ACHN (cell line): ENCODE measurements around the gene NUP50.

Experiments used
- DNase-seq: peaks from one replicate; pipeline ENCODE4 v3.0.0-alpha.2; 2015
- in situ Hi-C: cut with HindIII; loops from 2 replicates; pipeline ENCODE4 v1.10.0; 2017; ENCODE audit warnings: low sequenced_read_pairs, low pct_ligation_motif_present, low pct_unique_long_range_greater_than_20kb

NUP50 gene

DNA sequence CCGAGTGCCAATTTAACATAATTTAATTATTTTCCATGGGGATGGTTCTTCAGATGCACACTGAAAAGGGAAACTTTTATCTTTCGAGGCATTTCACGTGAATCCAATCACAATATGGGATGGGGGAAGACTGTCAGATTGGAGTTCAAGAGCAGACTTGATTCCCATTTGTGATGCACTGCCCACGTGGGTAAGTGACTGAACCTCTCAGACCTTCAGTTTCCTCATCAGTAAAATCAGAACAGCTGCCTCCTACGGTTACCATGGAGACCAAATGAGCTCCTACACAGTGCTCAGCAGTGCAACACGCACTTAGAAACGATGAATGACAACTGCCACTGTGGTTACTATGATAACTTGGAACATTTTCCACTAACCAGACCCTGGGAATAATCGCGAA, 55.3 kb downstream of the NUP50 start:
- DNase-seq: no peak
- in situ Hi-C loops: no loop called here

DNA sequence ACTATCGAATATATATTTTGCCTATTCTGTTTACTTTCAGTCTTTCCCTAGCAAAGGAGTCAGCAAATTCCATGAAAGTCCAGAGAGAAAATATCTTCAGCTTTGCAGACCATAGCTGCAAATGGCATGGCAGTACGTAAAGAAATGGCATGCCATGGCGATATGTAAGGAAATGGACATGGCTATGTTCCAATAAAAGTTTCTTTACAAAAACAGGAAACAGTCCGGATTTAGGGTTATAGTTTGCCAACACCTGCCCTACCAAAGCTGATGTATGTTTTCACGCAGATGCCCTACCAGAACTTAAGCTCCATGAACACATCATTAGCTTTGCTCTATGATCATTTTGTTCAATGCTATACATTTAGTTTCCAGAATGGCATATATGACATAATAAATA, 57.5 kb downstream of the NUP50 start:
- DNase-seq: no peak
- in situ Hi-C loops: no loop called here

DNA sequence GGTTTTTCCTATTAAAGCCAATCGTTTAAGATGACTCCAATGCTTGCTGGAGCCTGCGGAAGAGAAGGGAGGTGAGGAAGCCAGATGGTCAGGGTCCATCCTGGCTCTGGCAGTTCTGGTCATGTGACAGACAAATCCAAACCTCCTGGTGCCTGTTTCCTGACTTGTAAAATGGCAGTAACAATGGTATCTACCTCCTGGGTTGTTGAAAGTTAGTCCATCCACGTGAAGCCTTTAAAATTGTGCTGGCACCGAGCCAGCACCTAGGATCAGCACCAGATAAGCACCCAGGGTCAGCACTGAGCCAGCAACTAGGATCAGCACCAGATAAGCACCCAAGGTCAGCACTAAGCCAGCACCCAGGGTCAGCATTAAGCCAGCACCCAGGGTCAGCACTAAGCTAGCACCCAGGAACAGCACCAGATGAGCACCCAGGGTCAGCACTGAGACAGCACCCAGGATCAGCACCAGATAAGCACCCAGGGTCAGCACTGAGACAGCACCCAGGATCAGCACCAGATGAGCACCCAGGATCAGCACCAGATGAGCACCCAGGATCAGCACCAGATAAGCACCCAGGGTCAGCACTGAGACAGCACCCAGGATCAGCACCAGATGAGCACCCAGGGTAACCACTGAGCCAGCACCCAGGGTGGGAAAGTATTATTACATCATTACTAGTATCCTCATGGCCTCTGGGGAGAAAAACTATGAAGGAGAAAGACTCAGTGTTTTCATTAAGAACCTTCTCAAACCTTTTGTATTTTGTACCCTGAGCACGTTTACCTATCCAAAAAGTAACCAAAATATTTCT, 59.8 kb downstream of the NUP50 start:
- in situ Hi-C loops: no loop called here
- no peak for DNase-seq

DNA sequence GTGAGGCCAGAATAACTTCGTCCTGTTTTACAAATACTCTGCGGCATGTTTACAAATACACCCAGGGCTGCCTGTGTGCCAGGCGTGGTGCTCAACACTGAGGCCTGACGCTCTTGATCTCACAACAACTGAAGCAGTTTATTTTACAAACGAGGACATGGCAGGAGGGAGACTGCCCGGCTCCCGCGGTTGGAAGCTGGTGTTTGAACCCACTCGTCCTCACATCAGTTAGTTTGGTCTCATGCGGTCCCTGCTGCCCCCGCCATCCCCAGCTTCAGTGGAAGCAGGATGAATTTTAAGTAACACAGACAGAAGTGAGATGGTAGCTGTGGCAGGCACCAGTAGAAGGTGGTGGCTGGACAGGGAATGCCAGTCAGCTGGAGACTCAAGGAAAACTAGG, 60.6 kb downstream of the NUP50 start:
- in situ Hi-C loops: no loop called here
- no peak for DNase-seq

DNA sequence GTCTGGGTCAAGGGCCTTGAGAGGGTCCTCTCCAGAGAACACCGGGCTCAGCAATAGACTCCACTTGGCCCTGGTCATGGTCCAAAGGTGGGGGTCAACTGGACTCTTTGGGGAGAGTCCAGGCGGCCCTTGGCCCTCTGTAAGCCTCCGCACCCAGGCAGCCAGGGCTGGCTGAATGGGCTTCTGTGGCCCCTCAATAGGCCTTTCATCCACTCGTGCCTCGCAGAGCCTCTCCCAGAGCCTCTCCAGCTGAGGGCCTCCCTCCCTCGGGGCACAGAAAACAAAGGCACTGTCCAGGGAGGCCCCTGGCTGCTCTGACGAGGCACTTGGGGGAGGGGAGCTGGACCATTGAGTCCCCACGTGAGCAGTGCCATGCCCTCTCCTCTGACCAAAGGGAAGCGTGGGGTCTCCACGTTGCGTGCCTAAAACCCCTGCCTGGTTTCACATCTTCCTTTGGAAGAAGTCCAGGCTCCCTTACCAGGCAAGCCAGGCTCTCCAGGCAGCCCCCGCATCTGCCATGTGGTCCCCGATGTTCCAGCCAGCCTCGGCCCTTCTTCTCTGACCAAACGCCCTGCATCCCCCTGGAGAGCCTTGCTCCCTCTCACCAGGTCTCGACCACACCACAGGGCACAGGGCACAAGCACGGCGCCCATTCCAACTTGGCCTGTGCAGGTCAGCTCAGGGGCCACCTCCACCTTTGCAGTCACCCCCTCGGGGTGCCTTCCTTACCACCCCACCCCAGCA, 61.4 kb downstream of the NUP50 start:
- in situ Hi-C loops: no loop called here
- no peak for DNase-seq

DNA sequence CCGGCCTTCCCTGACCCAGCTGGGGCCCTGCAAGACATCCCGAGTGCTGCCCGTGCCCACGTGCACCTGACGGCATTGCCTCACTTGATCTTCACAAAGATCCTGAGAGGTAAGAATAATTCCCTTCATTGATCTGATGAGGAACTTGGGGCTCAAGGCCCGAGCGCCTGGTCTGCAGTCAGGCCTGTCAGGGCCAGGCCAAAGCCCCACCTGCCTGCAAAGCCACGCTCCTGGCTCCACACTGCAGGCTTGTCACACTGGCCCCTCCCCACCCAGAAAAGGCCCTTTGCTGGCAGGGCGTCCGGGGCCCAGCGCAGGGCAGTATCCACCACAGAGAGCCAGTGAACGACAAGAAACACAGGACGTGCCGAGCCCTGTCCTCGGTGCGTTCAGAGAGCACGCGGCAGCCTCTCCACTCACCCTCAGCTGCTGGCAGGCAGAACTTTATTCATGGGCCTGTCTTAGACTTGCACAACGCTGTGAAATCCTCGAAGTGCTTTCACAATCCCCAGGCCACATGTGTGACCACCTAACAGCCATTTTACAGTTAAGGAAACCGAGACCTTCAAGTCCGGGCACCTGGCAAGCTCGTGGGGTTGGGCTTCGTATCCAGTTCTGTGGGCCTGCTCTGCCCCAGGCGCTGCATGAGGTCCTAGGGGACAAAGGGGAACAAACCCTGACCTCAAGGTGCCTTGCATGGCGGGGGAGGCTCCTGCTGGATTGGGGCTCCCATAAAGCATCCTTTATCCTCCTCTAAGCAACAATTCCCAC, 62.2 kb downstream of the NUP50 start:
- DNase-seq: no peak
- in situ Hi-C loops: no loop called here

DNA sequence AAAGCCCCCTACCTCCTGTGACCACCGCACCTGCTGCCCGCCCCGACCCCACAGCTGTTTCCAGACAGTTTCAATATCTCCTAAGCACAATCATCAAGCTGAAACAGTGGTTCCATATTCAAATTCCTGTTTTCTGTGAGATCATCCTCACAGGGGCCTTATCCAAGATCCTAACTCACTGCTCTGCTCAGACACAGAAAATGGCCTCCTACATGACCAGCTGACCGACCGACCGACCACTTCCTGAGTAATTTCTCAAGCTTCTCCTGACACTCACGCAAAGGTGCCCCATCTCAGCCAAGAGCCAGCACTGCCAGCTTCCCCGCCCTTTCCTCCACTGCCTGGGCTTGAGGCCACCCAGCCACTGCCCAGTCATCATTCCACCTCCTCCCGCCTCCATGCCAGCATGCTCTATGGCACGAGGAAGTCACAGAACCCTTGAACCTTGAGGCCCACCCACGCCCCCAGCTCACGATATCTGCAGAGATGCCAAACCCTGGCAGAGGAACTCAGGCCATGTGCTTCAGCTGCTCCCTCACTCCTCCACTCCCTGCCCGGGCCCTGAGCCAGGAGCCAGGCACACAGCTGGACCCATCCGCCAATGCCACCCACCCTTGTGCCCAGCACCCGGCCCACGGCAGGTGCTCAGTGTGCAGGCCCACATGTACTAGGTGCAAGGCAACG, 62.9 kb downstream of the NUP50 start:
- in situ Hi-C loops: no loop called here
- no peak for DNase-seq

DNA sequence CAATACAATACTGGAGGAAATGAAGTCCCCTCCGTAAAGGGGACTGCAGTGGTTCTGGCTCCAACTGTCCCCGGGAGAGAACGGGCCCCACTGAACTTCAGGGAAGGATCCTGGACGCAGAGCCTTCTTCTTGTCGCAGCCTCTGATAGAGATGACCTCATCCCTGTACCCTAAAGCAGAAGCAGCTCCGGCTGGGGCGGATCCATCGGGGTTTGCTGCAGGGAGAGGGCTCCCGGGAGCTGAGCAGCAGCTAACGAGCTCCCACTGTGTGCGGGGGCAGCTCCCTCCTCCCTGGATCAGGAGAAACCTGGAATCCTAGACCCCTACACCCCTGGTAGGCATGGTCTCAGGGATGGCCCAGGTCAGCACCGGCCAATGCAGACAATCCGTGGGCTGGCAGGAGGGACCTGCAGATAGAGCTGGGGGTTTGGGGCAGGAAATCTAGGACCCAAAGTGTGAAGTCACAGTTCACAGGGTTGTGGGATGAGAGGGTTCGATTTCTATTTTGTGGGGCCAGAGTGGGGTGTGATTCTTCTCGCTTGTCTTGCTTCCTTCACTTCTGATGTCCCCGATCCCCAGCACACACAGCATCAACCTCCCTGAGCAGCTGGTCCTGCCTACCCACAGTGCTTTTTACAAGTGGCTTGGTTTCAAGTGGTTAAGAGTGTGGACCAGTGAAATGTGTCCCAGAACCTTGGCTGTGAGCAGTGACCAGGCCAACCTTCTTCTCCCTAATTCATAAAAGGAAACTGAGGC, 64.1 kb downstream of the NUP50 start:
- in situ Hi-C loops: no loop called here
- DNase-seq: no peak

DNA sequence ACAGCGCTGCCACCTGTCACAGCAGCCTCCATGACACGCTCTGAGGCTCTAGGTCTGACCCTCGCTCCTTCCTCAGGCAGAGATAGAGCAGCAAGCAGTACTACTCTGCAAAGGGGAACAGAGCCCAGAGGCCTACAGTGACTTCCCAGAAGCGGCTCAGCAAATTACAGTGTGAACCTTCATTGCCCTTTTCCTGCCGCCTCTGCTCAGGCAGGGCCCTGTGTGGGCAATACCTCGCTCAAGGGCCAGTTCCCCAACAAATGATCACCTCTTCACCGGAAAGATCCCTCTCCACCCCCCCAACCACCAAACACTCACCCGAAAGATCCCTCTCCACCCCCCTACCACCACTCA, 64.7 kb downstream of the NUP50 start:
- in situ Hi-C loops: no loop called here
- DNase-seq: no peak

DNA sequence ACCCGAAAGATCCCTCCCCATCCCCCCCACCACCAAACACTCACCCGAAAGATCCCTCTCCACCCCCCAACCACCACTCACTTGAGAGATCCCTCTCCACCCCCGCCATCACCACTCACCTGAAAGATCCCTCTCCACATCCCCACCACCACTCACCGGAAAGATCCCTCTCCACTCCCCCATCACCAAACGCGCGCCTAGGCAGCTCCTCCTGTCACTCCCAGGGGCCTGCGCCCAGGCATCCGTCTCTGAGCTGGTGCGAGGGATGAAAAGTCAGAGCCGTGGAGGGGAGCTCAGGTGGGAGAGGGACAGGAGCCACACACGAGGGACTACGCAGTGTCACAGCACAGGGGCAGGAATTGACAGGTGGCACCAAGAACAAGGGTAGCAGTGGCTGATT, 65.5 kb downstream of the NUP50 start:
- in situ Hi-C loops: no loop called here
- no peak for DNase-seq

DNA sequence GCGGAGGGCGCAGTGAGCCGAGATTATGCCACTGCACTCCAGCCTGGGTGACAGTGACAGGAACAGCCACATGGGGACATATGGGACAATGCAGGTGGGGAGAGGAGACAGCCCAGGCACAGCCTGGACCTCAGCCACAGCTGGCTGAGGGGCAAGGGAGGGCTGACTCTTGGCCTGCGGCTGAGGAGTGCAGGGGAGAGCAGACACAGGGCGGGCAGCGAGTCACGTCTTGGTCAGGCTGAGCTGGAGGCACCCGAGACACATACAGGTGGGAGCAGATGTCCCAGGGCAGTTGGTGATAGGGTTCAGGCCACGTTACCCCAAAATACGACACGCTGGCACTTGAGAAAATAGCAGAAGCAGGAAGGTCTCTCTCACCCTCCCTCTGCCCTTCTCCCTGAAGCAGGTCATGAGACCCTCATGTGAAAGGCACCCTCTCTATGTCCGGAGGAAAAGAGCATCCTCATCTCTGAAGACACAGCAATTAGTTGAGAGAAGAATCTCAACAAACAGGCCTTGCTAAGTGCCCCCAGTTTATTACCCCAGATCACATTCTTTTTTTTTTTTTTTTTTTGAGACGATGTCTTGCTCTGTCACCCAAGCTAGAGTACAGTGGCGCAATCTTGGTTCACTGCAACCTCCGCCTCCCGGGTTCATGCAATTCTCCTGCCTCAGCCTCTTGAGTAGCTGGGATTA, 66.4 kb downstream of the NUP50 start:
- in situ Hi-C loops: no loop called here
- DNase-seq: no peak

DNA sequence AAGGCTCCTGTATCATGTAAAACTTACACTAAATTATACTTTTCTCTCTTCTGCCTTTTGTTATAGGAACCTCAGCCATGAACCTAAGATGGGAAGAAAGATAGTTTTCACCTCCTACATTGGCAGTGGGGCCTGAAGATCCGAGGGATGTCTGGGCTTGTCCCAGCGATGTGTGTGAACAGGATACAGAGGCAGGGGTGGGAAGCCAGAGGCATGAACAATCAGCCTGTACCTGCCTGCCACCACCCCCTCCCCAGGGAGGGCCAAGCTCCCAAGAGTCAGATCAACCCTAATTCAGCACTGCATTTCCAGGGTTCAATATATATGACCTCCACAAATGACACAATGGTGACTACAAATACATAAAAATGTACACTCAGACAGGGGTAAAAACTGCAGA, 67.6 kb downstream of the NUP50 start:
- DNase-seq: no peak
- in situ Hi-C loops: no loop called here

DNA sequence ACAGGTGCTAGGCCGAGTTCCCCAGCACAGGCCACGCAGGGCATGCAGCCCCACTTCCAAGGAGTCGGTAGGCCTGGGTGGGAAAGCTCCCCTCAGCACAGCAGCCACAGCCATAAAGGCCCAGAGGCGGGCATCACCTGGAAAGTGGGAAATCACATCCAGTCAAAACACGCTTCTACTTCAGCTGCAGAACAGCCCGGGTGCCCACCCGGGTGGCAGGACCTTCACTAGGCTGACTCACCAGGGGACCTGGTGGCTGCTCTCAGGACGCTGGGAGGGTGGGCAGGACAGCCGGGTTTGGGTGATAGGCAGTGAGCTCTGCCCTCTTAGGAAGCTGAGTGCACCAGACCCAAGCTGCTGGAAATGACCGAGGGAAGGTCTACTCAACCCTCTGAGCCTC, 69.7 kb downstream of the NUP50 start:
- in situ Hi-C loops: no loop called here
- DNase-seq: no peak

DNA sequence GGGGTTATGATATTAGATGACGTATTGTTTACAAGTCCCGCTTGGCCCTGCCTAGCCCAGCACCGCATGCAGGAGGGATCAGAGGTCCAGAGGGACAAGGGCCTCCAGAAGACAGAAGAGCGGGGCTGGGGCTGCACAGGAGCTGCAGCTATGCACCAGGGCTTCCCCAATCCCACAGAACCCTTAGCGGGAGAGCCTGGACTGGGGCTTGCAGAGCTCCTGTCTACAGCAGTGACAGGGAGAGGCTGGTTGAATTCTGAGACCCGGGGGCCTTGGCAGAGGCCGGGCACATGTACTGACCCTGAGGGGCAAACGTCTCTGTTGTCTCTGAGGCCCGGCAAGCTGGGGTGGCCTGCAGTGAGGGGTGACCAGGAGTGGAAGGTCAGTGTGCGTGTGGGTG, 70.1 kb downstream of the NUP50 start:
- in situ Hi-C loops: no loop called here
- no peak for DNase-seq

DNA sequence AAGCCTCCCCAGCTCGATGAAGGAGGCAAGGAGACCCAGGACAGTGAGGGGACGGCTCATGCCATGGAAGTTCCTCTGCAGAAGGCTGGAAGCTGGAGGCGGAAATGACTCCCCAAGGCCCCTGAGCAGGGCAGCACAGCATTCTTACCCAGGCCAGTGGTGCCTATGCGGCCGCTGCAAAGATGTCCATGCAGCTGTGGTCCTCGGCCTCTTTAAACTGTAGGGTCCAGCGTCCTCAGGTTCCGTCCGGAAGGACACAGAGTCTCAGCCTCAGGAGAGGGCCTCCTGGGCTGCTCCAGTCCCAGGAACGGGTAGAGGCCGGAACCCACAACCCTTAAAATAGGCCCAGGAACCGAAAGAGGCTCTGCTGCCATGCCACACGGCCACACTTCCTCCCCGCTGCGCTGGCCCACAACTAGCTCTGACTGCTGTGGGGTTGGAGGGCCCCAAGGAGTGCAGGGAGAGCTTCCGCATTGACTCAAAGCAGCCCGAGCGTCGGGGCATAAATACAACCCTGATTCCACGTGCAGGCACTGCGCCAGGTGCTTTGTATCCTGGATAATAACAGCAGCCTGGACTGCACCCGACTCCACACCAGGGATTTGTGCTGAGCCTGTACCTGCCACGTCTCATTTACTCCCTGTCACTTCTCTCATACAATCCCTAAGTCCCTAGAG, 71.5 kb downstream of the NUP50 start:
- in situ Hi-C loops: no loop called here
- DNase-seq: no peak

DNA sequence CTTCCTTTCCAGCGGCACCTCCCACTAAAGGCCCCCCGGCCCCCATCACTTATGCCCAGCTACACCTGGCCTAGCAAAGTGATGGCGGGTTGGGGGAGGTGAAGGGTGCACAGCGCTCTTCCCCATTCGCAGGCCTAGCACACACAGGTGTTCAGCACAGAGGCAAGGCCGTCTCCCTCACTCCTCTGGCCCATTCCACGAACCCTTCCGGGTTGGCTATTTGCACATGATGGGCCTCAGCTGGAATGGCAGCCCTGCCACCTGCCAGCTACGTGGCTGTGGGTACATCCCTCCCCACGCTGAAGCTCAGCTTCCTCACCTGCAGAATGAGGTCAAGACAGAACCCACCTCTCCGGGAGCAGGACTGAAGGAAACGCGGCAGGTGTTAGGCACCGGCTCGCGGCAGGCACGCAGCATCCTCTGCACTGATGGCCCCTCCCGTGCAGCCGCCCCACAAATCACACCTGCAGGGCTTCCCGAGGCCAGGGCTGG, 72.2 kb downstream of the NUP50 start:
- in situ Hi-C loops: no loop called here
- no peak for DNase-seq
